Nephron (organoid): ENCODE measurements around the gene ENDOV.

Source experiments
- H3K27ac Mint-ChIP-seq, 3 experiments: 2 replicates each; pipeline ENCODE4 v1.8.0; 2020; ENCODE audit warnings: mixed read lengths in 3 of 3, mild to moderate bottlenecking in 2 of 3, moderate library complexity in 1 of 3
- H3K27me3 Mint-ChIP-seq: 2 replicates; pipeline ENCODE4 v1.8.0; 2021; ENCODE audit warnings: low read depth, mild to moderate bottlenecking, moderate library complexity, mixed read lengths
- H3K36me3 Mint-ChIP-seq: 2 replicates; pipeline ENCODE4 v1.8.0; 2020; ENCODE audit warnings: low read depth, mixed read lengths
- H3K4me1 Mint-ChIP-seq: 2 replicates; pipeline ENCODE4 v1.8.0; 2020; ENCODE audit warnings: mixed read lengths
- H3K4me3 Mint-ChIP-seq, 3 experiments: 2 replicates each; pipeline ENCODE4 v1.8.0; 2020; ENCODE audit warnings: mild to moderate bottlenecking in 3 of 3, mixed read lengths in 3 of 3, moderate library complexity in 2 of 3
- H3K9me3 Mint-ChIP-seq: 2 replicates; pipeline ENCODE4 v1.8.0; 2020; ENCODE audit warnings: mixed read lengths
- TF ChIP-seq, protein P1 (sequence below), 3 experiments: fragments of 200-600 bp; sonication (generic); IDR thresholded peaks; one replicate each; pipeline ENCODE4 v1.5.0; 2021; ENCODE audit warnings: antibody characterized with exemption in 3 of 3; ENCODE audit not compliant: unreplicated experiment in 3 of 3

ENDOV gene

DNA sequence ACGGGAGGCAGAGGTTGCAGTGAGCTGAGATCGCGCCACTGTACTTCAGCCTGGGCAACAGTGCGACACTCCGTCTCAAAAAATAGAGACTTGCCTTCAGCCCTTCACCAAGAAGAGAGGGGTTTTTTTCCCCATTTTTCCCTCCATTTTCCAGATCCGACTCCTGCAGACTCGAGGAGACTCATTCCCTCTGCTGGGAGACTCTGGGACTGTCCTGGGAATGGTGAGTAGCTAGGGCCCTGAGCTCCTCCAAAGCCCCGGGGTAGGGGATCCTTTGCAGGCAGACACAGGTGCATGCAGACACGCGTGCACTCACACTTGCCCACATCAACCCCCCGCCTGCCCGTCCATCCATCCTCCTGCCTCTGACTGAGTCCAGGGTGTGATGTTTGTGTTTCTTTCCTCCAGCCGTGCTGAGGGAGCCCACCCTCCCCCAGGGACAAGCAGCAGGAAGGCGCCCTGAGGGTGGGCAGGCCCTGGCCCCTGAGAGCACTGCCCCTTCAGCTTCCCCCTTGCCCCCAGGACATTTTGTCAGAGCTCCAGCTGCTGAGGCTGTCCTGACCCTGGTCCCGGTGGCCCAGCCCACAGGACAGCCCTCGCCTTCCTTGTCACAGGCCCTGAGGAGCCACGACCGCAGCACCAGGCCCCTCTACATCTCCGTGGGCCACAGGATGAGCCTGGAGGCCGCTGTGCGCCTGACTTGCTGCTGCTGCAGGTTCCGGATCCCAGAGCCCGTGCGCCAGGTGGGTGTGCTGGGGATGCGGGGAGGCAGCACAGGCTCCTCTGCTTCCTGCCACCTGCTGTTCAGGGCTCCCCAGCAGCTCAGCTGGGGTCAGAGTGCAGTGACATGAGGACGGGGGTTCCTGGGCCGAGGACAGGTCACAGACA lies 10.2 kb downstream of the ENDOV start:
- peaks cover under 1% of the 10 kb centered on the region for H3K36me3 Mint-ChIP-seq
- H3K9me3 Mint-ChIP-seq, result no peaks in the 10 kb centered on the region
- H3K4me3 Mint-ChIP-seq, result no peak overlapping the region
- TF ChIP-seq, protein P1, sequence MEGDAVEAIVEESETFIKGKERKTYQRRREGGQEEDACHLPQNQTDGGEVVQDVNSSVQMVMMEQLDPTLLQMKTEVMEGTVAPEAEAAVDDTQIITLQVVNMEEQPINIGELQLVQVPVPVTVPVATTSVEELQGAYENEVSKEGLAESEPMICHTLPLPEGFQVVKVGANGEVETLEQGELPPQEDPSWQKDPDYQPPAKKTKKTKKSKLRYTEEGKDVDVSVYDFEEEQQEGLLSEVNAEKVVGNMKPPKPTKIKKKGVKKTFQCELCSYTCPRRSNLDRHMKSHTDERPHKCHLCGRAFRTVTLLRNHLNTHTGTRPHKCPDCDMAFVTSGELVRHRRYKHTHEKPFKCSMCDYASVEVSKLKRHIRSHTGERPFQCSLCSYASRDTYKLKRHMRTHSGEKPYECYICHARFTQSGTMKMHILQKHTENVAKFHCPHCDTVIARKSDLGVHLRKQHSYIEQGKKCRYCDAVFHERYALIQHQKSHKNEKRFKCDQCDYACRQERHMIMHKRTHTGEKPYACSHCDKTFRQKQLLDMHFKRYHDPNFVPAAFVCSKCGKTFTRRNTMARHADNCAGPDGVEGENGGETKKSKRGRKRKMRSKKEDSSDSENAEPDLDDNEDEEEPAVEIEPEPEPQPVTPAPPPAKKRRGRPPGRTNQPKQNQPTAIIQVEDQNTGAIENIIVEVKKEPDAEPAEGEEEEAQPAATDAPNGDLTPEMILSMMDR (IDR thresholded peaks at IDR 0.05; ENCODE audit: unreplicated experiment in 3 of 3), result no peak
- H3K4me1 Mint-ChIP-seq, result no peaks in the 10 kb centered on the region
- no peaks in the 10 kb centered on the region for H3K27me3 Mint-ChIP-seq
- no peak overlapping the region for H3K27ac Mint-ChIP-seq

DNA sequence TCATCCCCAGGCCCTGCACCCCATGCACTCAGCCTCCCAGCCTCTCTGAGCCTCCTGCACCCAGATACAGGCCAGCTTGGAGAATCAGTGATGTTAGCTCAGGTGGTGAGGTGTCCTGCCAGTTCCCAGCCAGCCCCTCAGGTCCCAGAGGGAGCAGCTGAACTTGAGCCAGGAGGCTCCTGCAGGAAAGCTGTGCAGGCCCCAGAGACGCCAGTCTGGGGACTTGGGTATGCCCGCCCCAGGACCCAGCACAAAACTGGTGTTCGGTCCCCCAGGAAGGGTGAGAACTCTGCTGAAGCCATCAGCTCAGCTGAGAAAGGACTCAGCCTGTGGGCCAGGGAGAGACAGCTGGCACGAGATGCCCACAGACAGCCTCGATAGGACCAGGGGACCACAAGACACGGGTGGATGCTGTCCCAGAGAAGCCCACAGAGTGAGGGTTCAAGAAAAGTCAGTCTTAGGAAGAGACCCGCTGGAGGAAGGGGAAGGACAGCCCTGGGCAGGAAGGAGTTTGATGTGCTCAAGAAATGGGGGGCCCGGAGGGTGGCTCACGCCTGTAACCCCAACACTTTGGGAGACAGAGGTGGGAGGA lies 11.0 kb downstream of the ENDOV start:
- Mint-ChIP-seq H3K27ac (no peak overlapping the region), H3K4me1 (no peaks in the 10 kb centered on the region), H3K4me3 (no peak overlapping the region), H3K27me3 (no peaks in the 10 kb centered on the region), H3K9me3 (no peaks in the 10 kb centered on the region), H3K36me3 (no peaks in the 10 kb centered on the region)
- TF ChIP-seq, protein P1 (IDR thresholded peaks at IDR 0.05; ENCODE audit: unreplicated experiment in 3 of 3), result no peak

DNA sequence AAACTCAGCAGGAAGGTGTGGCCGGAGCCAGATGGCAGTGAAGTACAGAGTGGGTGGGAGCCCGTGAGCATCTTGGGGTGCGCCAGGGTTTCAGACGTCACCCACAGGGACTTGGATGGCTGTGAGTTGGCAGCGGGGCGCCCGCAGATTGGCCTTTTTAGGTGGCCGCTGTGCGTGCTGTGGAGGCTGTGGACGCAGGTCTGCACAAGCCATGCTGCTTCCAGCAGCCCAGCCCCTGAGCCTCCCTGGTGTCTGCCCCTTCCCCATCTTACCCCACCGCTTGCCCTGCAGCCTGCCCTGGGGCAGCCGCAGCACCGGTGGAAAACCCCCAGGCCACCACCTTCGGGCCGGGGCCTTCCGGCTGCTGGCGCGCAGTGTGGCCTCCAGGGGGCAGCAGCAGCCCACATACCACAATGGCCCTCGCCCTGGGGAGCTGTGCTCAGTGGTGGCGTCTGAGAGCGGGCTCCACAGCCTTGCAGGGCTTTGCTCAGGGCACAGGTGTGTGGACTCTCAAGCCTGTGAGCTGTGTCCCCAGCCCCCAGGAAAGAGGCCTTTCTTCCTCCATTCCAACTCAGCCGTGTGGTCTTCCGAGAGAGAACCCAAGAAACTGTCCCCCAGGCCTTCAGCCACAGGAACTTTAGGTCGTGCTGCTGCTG lies 11.8 kb downstream of the ENDOV start:
- no peak overlapping the region for H3K27ac Mint-ChIP-seq
- TF ChIP-seq, protein P1 (IDR thresholded peaks at IDR 0.05; ENCODE audit: unreplicated experiment in 3 of 3), result peak; percentile 90 to 98 (median 94)
- no peaks in the 10 kb centered on the region for H3K9me3 Mint-ChIP-seq
- H3K4me3 Mint-ChIP-seq, result no peak overlapping the region
- H3K4me1 Mint-ChIP-seq, result no peaks in the 10 kb centered on the region
- no peaks in the 10 kb centered on the region for H3K27me3 Mint-ChIP-seq
- no peaks in the 10 kb centered on the region for H3K36me3 Mint-ChIP-seq

DNA sequence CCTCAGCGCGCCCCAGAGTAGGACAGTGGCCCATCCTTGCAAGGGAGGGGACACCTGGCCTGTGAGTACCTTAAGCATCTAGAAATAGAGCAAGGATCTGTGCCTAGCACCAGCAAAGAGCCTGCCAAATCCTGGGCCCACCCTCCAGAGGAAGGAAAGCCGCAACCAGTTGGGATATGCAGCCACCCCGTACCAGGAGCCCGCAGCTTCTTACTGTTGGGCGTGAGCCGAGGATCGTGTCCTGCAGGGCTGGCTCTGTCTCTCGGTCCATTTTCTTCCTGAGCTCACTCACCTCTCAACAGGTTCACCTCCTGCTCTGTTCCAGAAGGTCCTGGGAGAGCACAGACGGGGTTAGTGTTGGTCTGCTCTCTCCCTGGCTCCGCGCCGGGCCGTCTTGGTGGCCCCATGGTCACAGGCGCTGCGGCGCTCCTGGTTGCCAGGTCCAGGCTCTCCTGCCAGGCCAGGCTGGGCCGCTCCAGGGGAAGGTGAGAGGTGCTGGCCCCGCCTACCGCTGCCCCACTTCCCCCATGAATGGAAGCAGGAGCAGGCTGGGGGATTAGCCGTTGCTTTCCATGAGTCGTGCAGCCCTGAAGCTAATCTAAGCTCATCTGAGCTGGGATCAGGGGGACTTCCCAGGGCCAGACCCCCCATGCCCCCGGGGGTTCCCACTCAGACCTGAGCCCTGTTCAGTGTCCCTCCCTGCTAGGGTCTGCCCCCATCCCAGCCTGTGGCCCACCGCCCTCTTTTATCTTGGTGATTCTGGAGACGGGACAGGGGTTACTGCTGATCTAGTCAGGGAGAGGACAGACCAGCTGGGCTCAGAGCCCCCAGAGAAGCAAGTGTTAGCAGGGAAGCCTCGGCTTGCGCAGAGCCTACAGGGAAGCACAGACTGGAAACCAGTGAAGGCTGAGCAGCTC lies 12.7 kb downstream of the ENDOV start:
- Mint-ChIP-seq H3K9me3 (no peaks in the 10 kb centered on the region), H3K36me3 (no peaks in the 10 kb centered on the region), H3K4me1 (no peaks in the 10 kb centered on the region), H3K27me3 (no peaks in the 10 kb centered on the region), H3K27ac (no peak overlapping the region), H3K4me3 (no peak overlapping the region)
- TF ChIP-seq, protein P1 (IDR thresholded peaks at IDR 0.05; ENCODE audit: unreplicated experiment in 3 of 3), result no peak

DNA sequence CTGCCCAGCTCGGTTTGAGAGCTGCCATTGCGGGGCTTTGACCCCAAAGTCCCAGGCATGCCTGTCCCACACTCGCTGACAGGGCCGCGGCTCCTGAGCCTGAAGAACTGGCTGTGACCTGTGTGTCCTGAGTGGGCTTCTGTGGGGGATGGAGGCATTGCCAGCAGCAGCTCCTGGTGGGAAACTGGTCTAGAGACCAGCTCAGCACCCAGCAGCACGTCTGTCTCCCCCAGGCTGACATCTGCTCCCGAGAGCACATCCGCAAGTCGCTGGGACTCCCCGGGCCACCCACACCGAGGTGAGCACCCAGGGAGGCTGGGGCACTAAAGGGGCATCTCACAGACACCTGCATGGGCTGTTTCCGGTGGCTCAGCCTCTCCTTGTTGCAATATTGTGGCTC lies 13.4 kb downstream of the ENDOV start:
- TF ChIP-seq, protein P1 (IDR thresholded peaks at IDR 0.05; ENCODE audit: unreplicated experiment in 3 of 3), result no peak
- H3K36me3 Mint-ChIP-seq, result no peaks in the 10 kb centered on the region
- no peaks in the 10 kb centered on the region for H3K4me1 Mint-ChIP-seq
- no peak overlapping the region for H3K4me3 Mint-ChIP-seq
- no peak overlapping the region for H3K27ac Mint-ChIP-seq
- H3K9me3 Mint-ChIP-seq, result no peaks in the 10 kb centered on the region
- H3K27me3 Mint-ChIP-seq, result no peaks in the 10 kb centered on the region
